GM23338 (cell line): Measurements from ENCODE around the gene RXFP4.

ENCODE experiments used
- POLR2AphosphoS5 ChIP-seq: IDR thresholded peaks from 2 replicates; pipeline ENCODE4 v1.6.1; 2016; ENCODE audit warnings: antibody characterized with exemption, low read depth
- TF ChIP-seq, protein P1 (sequence below), 2 experiments: fragments of 200-600 bp in 1 of 2; sonication (generic) in 1 of 2; conservative IDR thresholded peaks; 2 replicates each; pipeline versions ENCODE4 v1.5.1 to v1.6.1; 2016 to 2017; ENCODE audit warnings: antibody characterized with exemption in 2 of 2, low read depth in 2 of 2, mild to moderate bottlenecking in 2 of 2, moderate library complexity in 1 of 2

DNA sequence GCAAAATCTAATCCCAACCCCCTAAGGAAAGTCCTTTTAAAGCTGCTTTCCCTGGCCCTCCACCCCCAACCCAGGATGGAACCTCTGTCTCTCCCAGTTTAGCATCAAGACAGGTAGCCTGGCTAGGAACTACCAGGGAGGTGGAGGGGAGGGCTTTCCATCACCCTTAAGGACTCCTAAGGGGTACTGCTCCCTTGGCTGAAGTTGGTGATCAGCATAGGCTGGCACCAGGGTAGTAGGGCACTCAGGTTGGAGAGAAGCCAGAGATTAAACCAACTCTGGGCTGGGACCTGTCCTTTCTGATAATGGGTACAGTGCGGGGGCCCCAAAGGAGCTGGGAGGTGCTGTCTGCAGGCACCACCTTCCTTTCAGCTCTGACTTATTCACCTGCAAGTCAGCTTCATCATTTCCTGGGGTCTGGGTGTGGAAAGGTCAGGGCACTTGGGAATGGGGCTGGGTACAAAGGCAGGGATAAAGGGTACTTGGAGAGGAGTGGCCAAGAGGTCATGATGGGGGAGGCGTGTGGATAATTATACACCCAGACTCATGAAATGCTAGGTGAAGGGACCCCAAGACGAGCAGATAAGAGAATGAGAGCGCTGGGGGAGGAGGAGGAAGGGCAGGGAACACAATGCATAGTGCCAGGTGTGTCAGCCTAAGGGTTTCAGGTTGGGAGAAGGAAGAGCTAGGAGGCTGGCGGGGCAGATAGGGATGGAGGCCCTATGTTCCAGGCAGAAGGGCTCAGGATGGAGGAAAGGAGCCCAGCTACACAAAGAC is 35.7 kb downstream of the RXFP4 start:
- TF ChIP-seq, protein P1, sequence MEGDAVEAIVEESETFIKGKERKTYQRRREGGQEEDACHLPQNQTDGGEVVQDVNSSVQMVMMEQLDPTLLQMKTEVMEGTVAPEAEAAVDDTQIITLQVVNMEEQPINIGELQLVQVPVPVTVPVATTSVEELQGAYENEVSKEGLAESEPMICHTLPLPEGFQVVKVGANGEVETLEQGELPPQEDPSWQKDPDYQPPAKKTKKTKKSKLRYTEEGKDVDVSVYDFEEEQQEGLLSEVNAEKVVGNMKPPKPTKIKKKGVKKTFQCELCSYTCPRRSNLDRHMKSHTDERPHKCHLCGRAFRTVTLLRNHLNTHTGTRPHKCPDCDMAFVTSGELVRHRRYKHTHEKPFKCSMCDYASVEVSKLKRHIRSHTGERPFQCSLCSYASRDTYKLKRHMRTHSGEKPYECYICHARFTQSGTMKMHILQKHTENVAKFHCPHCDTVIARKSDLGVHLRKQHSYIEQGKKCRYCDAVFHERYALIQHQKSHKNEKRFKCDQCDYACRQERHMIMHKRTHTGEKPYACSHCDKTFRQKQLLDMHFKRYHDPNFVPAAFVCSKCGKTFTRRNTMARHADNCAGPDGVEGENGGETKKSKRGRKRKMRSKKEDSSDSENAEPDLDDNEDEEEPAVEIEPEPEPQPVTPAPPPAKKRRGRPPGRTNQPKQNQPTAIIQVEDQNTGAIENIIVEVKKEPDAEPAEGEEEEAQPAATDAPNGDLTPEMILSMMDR (conservative IDR thresholded peaks at IDR 0.05; ENCODE audit: low read depth in 2 of 2): no peak
- no peak for TF ChIP-seq POLR2AphosphoS5
